H9 (cell line): ENCODE measurements around the gene TPD52L2. TPM values are rescaled to one million over a fixed set of nuclear protein-coding genes. Genes with fewer than 3 reads are reported as not detected.

Experiments
- DNase-seq: peaks from one replicate; pipeline ENCODE4 v3.0.0-alpha.2; 2017
- H2AFZ ChIP-seq: one replicate; pipeline ENCODE4 v1.6.1; 2013; ENCODE audit warnings: mild to moderate bottlenecking, low read length, control low read depth, moderate library complexity
- H2AK5ac ChIP-seq: 2 replicates; pipeline ENCODE4 v1.6.1; 2013; ENCODE audit warnings: low read length, control low read depth, mixed read lengths; ENCODE audit not compliant: insufficient read length
- H2BK120ac ChIP-seq: one replicate; pipeline ENCODE4 v1.6.1; 2013; ENCODE audit warnings: low read depth, mild to moderate bottlenecking, low read length, control low read depth, inconsistent platforms; ENCODE audit not compliant: poor library complexity, severe bottlenecking
- H2BK12ac ChIP-seq: 2 replicates; pipeline ENCODE4 v1.6.1; 2013; ENCODE audit warnings: low read length, control low read depth, mixed read lengths, low read depth; ENCODE audit not compliant: insufficient read length
- H2BK15ac ChIP-seq: 2 replicates; pipeline ENCODE4 v1.6.1; 2013; ENCODE audit warnings: low read depth, low read length, control low read depth
- H2BK20ac ChIP-seq: one replicate; pipeline ENCODE4 v1.6.1; 2013; ENCODE audit warnings: low read depth, mild to moderate bottlenecking, low read length, control low read depth, inconsistent platforms; ENCODE audit not compliant: poor library complexity, severe bottlenecking
- H2BK5ac ChIP-seq: 2 replicates; pipeline ENCODE4 v1.6.1; 2013; ENCODE audit warnings: low read length, control low read depth, mixed read lengths; ENCODE audit not compliant: insufficient read length
- H3K14ac ChIP-seq: 2 replicates; pipeline ENCODE4 v1.6.1; 2013; ENCODE audit warnings: low read length, control low read depth; ENCODE audit not compliant: insufficient read depth
- H3K18ac ChIP-seq: 2 replicates; pipeline ENCODE4 v1.6.1; 2013; ENCODE audit warnings: low read depth, mild to moderate bottlenecking, mixed read lengths, low read length, control low read depth; ENCODE audit not compliant: insufficient read length
- H3K23ac ChIP-seq: 2 replicates; pipeline ENCODE4 v1.6.1; 2013; ENCODE audit warnings: low read length, control low read depth, mixed read lengths, low read depth; ENCODE audit not compliant: insufficient read length
- H3K23me2 ChIP-seq: 2 replicates; pipeline ENCODE4 v1.6.1; 2013; ENCODE audit warnings: low read depth, mild to moderate bottlenecking, mixed read lengths, low read length, control low read depth; ENCODE audit not compliant: insufficient read length, poor library complexity, severe bottlenecking
- H3K27ac ChIP-seq: 2 replicates; pipeline ENCODE4 v1.5.1; 2013; ENCODE audit warnings: low read length, control low read depth, mixed read lengths, low read depth; ENCODE audit not compliant: insufficient read length
- H3K27me3 ChIP-seq: 2 replicates; pipeline ENCODE4 v1.6.1; 2013; ENCODE audit warnings: low read length, control low read depth, inconsistent platforms; ENCODE audit not compliant: insufficient read depth
- H3K4ac ChIP-seq: 2 replicates; pipeline ENCODE4 v1.6.1; 2013; ENCODE audit warnings: low read depth, mild to moderate bottlenecking, control low read depth, inconsistent platforms, low read length, moderate library complexity
- H3K4me1 ChIP-seq: 2 replicates; pipeline ENCODE4 v1.6.1; 2013; ENCODE audit warnings: low read length, control low read depth, inconsistent platforms; ENCODE audit not compliant: insufficient read depth
- H3K4me2 ChIP-seq: 2 replicates; pipeline ENCODE4 v1.6.1; 2013; ENCODE audit warnings: low read length, control low read depth, mixed read lengths; ENCODE audit not compliant: insufficient read length, insufficient read depth
- H3K56ac ChIP-seq: 2 replicates; pipeline ENCODE4 v1.6.1; 2013; ENCODE audit warnings: low read depth, mild to moderate bottlenecking, mixed read lengths, low read length, control low read depth; ENCODE audit not compliant: insufficient read length
- H3K79me1 ChIP-seq: 2 replicates; pipeline ENCODE4 v1.6.1; 2013; ENCODE audit warnings: low read depth, mild to moderate bottlenecking, moderate library complexity, low read length, control low read depth, inconsistent platforms; ENCODE audit not compliant: insufficient read depth, poor library complexity, severe bottlenecking
- H3K79me2 ChIP-seq: 2 replicates; pipeline ENCODE4 v1.6.1; 2013; ENCODE audit warnings: low read length, control low read depth, inconsistent platforms; ENCODE audit not compliant: insufficient read depth
- H3K9ac ChIP-seq: 2 replicates; pipeline ENCODE4 v1.6.1; 2013; ENCODE audit warnings: low read length, control low read depth, mixed read lengths; ENCODE audit not compliant: insufficient read length; ENCODE audit errors: extremely low read depth
- H3K9me3 ChIP-seq: one replicate; pipeline ENCODE4 v1.6.1; 2013; ENCODE audit warnings: low read depth, low read length, inconsistent platforms; ENCODE audit not compliant: control insufficient read depth
- H3T11ph ChIP-seq: one replicate; pipeline ENCODE4 v1.6.1; 2013; ENCODE audit warnings: mild to moderate bottlenecking, low read length, control low read depth, inconsistent platforms
- H4K20me1 ChIP-seq: one replicate; pipeline ENCODE4 v1.6.1; 2013; ENCODE audit not compliant: control insufficient read depth, insufficient read length, insufficient read depth
- H4K5ac ChIP-seq: 2 replicates; pipeline ENCODE4 v1.6.1; 2013; ENCODE audit warnings: low read depth, mild to moderate bottlenecking, mixed read lengths, low read length, control low read depth; ENCODE audit not compliant: insufficient read length
- H4K8ac ChIP-seq: replicated peaks from 2 replicates; pipeline ENCODE4 v1.6.1; 2013; ENCODE audit warnings: low read length, control low read depth, mixed read lengths, low read depth; ENCODE audit not compliant: insufficient read length
- H4K91ac ChIP-seq: 2 replicates; pipeline ENCODE4 v1.6.1; 2013; ENCODE audit warnings: low read depth, mild to moderate bottlenecking, moderate library complexity, mixed read lengths, low read length, control low read depth; ENCODE audit not compliant: insufficient read length
- H3K27ac Mint-ChIP-seq, 3 experiments: 2 replicates in 2 of 3; 3 replicates in 1 of 3; pipeline ENCODE4 v1.8.0; 2020 to 2021; ENCODE audit warnings: mixed read lengths in 3 of 3, mild to moderate bottlenecking in 1 of 3, moderate library complexity in 1 of 3
- H3K27me3 Mint-ChIP-seq: 2 replicates; pipeline ENCODE4 v1.8.0; 2021; ENCODE audit warnings: low read depth, mild to moderate bottlenecking, moderate library complexity, mixed read lengths
- H3K36me3 Mint-ChIP-seq, 3 experiments: 2 replicates in 2 of 3; 3 replicates in 1 of 3; pipeline ENCODE4 v1.8.0; 2020 to 2021; ENCODE audit warnings: low read depth in 3 of 3, mixed read lengths in 3 of 3; ENCODE audit not compliant: insufficient read depth in 1 of 3
- H3K4me1 Mint-ChIP-seq, 2 experiments: 2 replicates each; pipeline ENCODE4 v1.8.0; 2020; ENCODE audit warnings: mixed read lengths in 2 of 2
- H3K4me3 Mint-ChIP-seq, 2 experiments: 2 replicates in 1 of 2; 3 replicates in 1 of 2; pipeline ENCODE4 v1.8.0; 2020 to 2021; ENCODE audit warnings: mild to moderate bottlenecking in 2 of 2, mixed read lengths in 2 of 2, moderate library complexity in 1 of 2
- H3K9me3 Mint-ChIP-seq, 2 experiments: 2 replicates in 1 of 2; 3 replicates in 1 of 2; pipeline ENCODE4 v1.8.0; 2020; ENCODE audit warnings: mild to moderate bottlenecking in 2 of 2, mixed read lengths in 2 of 2, moderate library complexity in 1 of 2
- WGBS: extraction: QIAGEN DNeasy Blood & Tissue Kit; methylation state at CpG from one replicate; pipeline ENCODE4 v1.1.7; 2013; ENCODE audit warnings: missing lambda C conversion rate, low lambda C conversion rate, mixed read lengths; ENCODE audit not compliant: insufficient read length; ENCODE audit errors: extremely low coverage; 5-methylcytosine and 5-hydroxymethylcytosine counted together
- total RNA-seq: library from RNA; stranded (reverse); gene quantifications from 2 replicates; pipeline ENCODE4 v1.2.1, GENCODE V29; 2021
- TF ChIP-seq, protein P1 (sequence below): fragments of 200-600 bp; sonication (generic); conservative IDR thresholded peaks from 3 replicates; pipeline ENCODE4 v1.8.0; 2021; ENCODE audit warnings: antibody characterized with exemption, mild to moderate bottlenecking

TPD52L2 gene
- total RNA-seq, 1 experiment from 2014 or later: 94.1 TPM

DNA sequence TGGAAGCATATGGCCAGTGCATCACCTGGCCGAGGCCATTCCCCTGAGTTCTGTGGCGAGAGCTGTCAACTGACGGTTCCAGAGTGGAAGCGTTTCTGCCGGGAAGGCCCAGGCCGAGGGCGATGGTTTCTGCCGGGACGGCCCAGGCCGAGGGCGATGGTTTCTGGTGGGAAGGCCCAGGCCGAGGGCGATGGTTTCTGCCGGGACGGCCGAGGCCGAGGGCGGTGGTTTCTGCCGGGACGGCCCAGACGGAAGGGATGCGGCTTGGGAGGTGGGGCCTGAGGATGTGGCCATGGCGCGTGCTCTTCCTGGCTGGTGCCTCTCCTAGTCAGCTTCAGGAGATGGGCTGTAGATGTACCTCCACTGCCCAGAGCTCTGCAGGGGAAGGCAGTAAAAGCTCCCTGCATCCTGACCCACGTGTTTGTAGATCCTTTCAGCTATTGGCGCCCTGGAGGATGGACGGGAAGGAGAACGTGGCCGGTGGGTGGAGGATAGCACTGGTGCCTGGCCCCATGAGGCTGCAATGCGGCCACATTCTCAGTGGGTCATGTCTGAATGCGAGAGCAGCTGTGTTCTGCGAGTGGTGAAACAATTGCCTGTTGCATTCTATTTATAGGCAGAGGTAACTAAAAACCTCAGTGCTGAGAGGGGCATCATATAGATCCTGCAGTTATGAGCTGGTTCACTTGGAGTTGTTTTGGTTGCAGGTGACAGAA is 12.8 kb downstream of the TPD52L2 start:
- H3K79me2 ChIP-seq: no peaks in the 10 kb centered on the region
- no peak overlapping the region for H3K4me2 ChIP-seq
- H2BK5ac ChIP-seq: no peak overlapping the region
- no peak for DNase-seq
- Mint-ChIP-seq H3K4me1 (no peaks in the 10 kb centered on the region), H3K27ac (no peak overlapping the region), H3K9me3 (no peaks in the 10 kb centered on the region), H3K27me3 (no peaks in the 10 kb centered on the region), H3K36me3 (peaks cover 28 to 64% (median 60%) of the 10 kb centered on the region in 3 experiments; a peak in 6 of 7 replicates), H3K4me3 (no peak overlapping the region)
- no peaks in the 10 kb centered on the region for H3K9me3 ChIP-seq
- no peak overlapping the region for H3T11ph ChIP-seq
- H2BK120ac ChIP-seq: no peak overlapping the region
- peaks cover 4% of the 10 kb centered on the region for H3K79me1 ChIP-seq
- H3K27me3 ChIP-seq: no peaks in the 10 kb centered on the region
- no peak overlapping the region for H3K23ac ChIP-seq
- no peak overlapping the region for H3K27ac ChIP-seq
- H3K18ac ChIP-seq: no peak overlapping the region
- no peak overlapping the region for H4K91ac ChIP-seq
- H2BK15ac ChIP-seq: no peak overlapping the region
- WGBS: no CpG with 5 or more reads among the region's 32 CpGs
- no peak overlapping the region for H2BK12ac ChIP-seq
- no peaks in the 10 kb centered on the region for H4K20me1 ChIP-seq
- no peak overlapping the region for H4K5ac ChIP-seq
- H2AK5ac ChIP-seq: no peak overlapping the region
- no peak overlapping the region for H3K14ac ChIP-seq
- H4K8ac ChIP-seq: no peak overlapping the region
- no peaks in the 10 kb centered on the region for H3K4me1 ChIP-seq
- no peak overlapping the region for H3K9ac ChIP-seq
- H3K4ac ChIP-seq: no peak overlapping the region
- H3K56ac ChIP-seq: no peak overlapping the region
- H2AFZ ChIP-seq: no peak overlapping the region
- TF ChIP-seq, protein P1, sequence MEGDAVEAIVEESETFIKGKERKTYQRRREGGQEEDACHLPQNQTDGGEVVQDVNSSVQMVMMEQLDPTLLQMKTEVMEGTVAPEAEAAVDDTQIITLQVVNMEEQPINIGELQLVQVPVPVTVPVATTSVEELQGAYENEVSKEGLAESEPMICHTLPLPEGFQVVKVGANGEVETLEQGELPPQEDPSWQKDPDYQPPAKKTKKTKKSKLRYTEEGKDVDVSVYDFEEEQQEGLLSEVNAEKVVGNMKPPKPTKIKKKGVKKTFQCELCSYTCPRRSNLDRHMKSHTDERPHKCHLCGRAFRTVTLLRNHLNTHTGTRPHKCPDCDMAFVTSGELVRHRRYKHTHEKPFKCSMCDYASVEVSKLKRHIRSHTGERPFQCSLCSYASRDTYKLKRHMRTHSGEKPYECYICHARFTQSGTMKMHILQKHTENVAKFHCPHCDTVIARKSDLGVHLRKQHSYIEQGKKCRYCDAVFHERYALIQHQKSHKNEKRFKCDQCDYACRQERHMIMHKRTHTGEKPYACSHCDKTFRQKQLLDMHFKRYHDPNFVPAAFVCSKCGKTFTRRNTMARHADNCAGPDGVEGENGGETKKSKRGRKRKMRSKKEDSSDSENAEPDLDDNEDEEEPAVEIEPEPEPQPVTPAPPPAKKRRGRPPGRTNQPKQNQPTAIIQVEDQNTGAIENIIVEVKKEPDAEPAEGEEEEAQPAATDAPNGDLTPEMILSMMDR: no peak
- H2BK20ac ChIP-seq: no peak overlapping the region
- H3K23me2 ChIP-seq: no peaks in the 10 kb centered on the region
